CD4-positive, alpha-beta T cell (primary cell): Measurements from ENCODE around the gene LITAFD. TPM values are rescaled to one million over a fixed set of nuclear protein-coding genes. Genes with fewer than 3 reads are reported as not detected.
"Not testable (repeated sequence)": the region's sequence is repeated elsewhere in the genome, so short reads cannot be mapped to it uniquely, and the experiment has no call there.

Experiments
- ATAC-seq: fragments of 200-7000 bp; cut with Tn5 transposase; one replicate; pipeline ENCODE4 v1.10.0; 2022; ENCODE audit warnings: mild to moderate bottlenecking; ENCODE audit not compliant: poor library complexity
- CTCF ChIA-PET: fragments of 350-600 bp; sonication (Branson Sonifier 250); formaldehyde crosslinking; loops from one replicate; lab custom pipeline; 2021; ENCODE audit warnings: antibody characterized with exemption, inconsistent platforms; lab: Charles Lee
- POLR2A ChIA-PET: fragments of 350-600 bp; sonication (Branson Sonifier 250); formaldehyde crosslinking; loops from one replicate; lab custom pipeline; 2021; ENCODE audit warnings: antibody characterized with exemption, inconsistent platforms; lab: Charles Lee
- DNase-seq, 14 experiments: peaks; one replicate each; pipeline ENCODE4 v3.0.0-alpha.2; 2013 to 2020; ENCODE audit warnings: mixed read lengths in 2 of 14
- H3K27ac ChIP-seq, 2 donors: one replicate each; pipeline versions ENCODE4 v1.5.1 to v1.7.0; 2013; ENCODE audit warnings: low read length in 2 of 2, low read depth in 1 of 2, mild to moderate bottlenecking in 1 of 2
- H3K27me3 ChIP-seq, 2 experiments: 1 replicate in 1 of 2; 2 replicates in 1 of 2; pipeline versions ENCODE4 v1.6.1 to v1.7.0; 2013; ENCODE audit warnings: low read length in 2 of 2, control low read depth in 1 of 2, mild to moderate bottlenecking in 1 of 2, moderate library complexity in 1 of 2; ENCODE audit not compliant: insufficient read depth in 2 of 2, control insufficient read depth in 1 of 2
- H3K36me3 ChIP-seq: one replicate; pipeline ENCODE4 v1.6.1; 2013; ENCODE audit warnings: low read length, control low read depth; ENCODE audit not compliant: insufficient read depth
- H3K4me1 ChIP-seq: one replicate; pipeline ENCODE4 v1.6.1; 2013; ENCODE audit warnings: low read length, control low read depth; ENCODE audit not compliant: insufficient read depth
- H3K4me3 ChIP-seq: one replicate; pipeline ENCODE4 v1.5.1; 2013; ENCODE audit warnings: mild to moderate bottlenecking, low read length, moderate library complexity
- H3K9me3 ChIP-seq, 2 experiments: 1 replicate in 1 of 2; 2 replicates in 1 of 2; pipeline versions ENCODE4 v1.6.1 to v1.7.0; 2013; ENCODE audit warnings: low read length in 2 of 2, mild to moderate bottlenecking in 2 of 2, control low read depth in 1 of 2, moderate library complexity in 1 of 2; ENCODE audit not compliant: control insufficient read depth in 1 of 2, insufficient read depth in 1 of 2
- H3K27ac Mint-ChIP-seq: one replicate; pipeline ENCODE4 v1.8.0; 2020; ENCODE audit warnings: mixed read lengths
- H3K27me3 Mint-ChIP-seq: one replicate; pipeline ENCODE4 v1.8.0; 2021; ENCODE audit warnings: mixed read lengths
- H3K36me3 Mint-ChIP-seq: one replicate; pipeline ENCODE4 v1.8.0; 2021; ENCODE audit warnings: low read depth, mixed read lengths
- H3K4me1 Mint-ChIP-seq: one replicate; pipeline ENCODE4 v1.8.0; 2021; ENCODE audit warnings: low read depth, mixed read lengths
- H3K4me3 Mint-ChIP-seq: one replicate; pipeline ENCODE4 v1.8.0; 2020; ENCODE audit warnings: mild to moderate bottlenecking, mixed read lengths
- H3K9me3 Mint-ChIP-seq: one replicate; pipeline ENCODE4 v1.8.0; 2020; ENCODE audit warnings: mixed read lengths
- intact Hi-C, 2 experiments: fragments of 100-400 bp; cut with DNase I in 1 of 2; cut with micrococcal nuclease in 1 of 2; formaldehyde crosslinking; loops; one replicate each; pipeline versions ENCODE4 v1.15.1 to v1.9.0; 2023 to 2025; cut with DNase I, micrococcal nuclease
- total RNA-seq, 174 experiments: library from RNA in 2 of 174; stranded (reverse) in 2 of 174; gene quantifications; one replicate each; pipeline ENCODE4 v1.2.3 and lab custom pipeline; 2021 to 2026
- TF ChIP-seq, protein P1 (sequence below): fragments of 200-600 bp; IDR thresholded peaks from one replicate; pipeline ENCODE4 v1.8.0; 2022; ENCODE audit warnings: antibody characterized with exemption, mild to moderate bottlenecking

LITAFD gene
- total RNA-seq, 2 experiments from 2014 or later, result 0.60 TPM; not detected in 1

GRCh38 chr16:8916541-8917225 is 34.5 kb downstream of the LITAFD start:
- H3K27me3 ChIP-seq, result no peaks in the 10 kb centered on the region
- no peak overlapping the region for H3K4me3 ChIP-seq
- Mint-ChIP-seq H3K36me3 (peaks cover 99% of the 10 kb centered on the region), H3K27ac (no peak overlapping the region), H3K4me3 (no peak overlapping the region), H3K27me3 (no peaks in the 10 kb centered on the region), H3K4me1 (peaks cover 30% of the 10 kb centered on the region), H3K9me3 (no peaks in the 10 kb centered on the region)
- TF ChIP-seq, protein P1, sequence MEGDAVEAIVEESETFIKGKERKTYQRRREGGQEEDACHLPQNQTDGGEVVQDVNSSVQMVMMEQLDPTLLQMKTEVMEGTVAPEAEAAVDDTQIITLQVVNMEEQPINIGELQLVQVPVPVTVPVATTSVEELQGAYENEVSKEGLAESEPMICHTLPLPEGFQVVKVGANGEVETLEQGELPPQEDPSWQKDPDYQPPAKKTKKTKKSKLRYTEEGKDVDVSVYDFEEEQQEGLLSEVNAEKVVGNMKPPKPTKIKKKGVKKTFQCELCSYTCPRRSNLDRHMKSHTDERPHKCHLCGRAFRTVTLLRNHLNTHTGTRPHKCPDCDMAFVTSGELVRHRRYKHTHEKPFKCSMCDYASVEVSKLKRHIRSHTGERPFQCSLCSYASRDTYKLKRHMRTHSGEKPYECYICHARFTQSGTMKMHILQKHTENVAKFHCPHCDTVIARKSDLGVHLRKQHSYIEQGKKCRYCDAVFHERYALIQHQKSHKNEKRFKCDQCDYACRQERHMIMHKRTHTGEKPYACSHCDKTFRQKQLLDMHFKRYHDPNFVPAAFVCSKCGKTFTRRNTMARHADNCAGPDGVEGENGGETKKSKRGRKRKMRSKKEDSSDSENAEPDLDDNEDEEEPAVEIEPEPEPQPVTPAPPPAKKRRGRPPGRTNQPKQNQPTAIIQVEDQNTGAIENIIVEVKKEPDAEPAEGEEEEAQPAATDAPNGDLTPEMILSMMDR, result no peak
- intact Hi-C loops, result loop anchor here in 1 of 2 experiments (5.0 kb wide), 1 partner anchor 46 kb away; the partner anchor contains the start of gene USP7
- no peak for DNase-seq
- no peaks in the 10 kb centered on the region for H3K9me3 ChIP-seq
- H3K27ac ChIP-seq, result no peak overlapping the region
- H3K4me1 ChIP-seq, result peaks cover 17% of the 10 kb centered on the region
- CTCF ChIA-PET, result interaction anchor here (1.0 to 2.9 kb wide), 2 partner anchors 20 to 36 kb away, joined by 3 to 9 read pairs; no protein-coding TSS in a partner anchor
- peaks cover 94% of the 10 kb centered on the region for H3K36me3 ChIP-seq
- ATAC-seq, result no peak
- POLR2A ChIA-PET, result no interaction called here

GRCh38 chr16:8917336-8917735 is 35.2 kb downstream of the LITAFD start:
- peaks cover 92% of the 10 kb centered on the region for H3K36me3 ChIP-seq
- peaks cover 30% of the 10 kb centered on the region for H3K4me1 Mint-ChIP-seq
- H3K27ac ChIP-seq, H3K9me3 Mint-ChIP-seq, H3K4me3 Mint-ChIP-seq, POLR2A ChIA-PET, H3K27me3 Mint-ChIP-seq, DNase-seq, ATAC-seq, H3K27me3 ChIP-seq, H3K9me3 ChIP-seq, H3K27ac Mint-ChIP-seq, H3K4me3 ChIP-seq: not testable (repeated sequence)
- H3K4me1 ChIP-seq, result peaks cover 18% of the 10 kb centered on the region
- intact Hi-C loops, result loop anchor here in 1 of 2 experiments (5.0 kb wide), 1 partner anchor 45 kb away; the partner anchor contains the start of gene USP7
- CTCF ChIA-PET, result interaction anchor here (3.7 kb wide), 1 partner anchor 19 kb away, joined by 21 read pairs; no protein-coding TSS in a partner anchor
- H3K36me3 Mint-ChIP-seq, result peaks cover 99% of the 10 kb centered on the region

DNA sequence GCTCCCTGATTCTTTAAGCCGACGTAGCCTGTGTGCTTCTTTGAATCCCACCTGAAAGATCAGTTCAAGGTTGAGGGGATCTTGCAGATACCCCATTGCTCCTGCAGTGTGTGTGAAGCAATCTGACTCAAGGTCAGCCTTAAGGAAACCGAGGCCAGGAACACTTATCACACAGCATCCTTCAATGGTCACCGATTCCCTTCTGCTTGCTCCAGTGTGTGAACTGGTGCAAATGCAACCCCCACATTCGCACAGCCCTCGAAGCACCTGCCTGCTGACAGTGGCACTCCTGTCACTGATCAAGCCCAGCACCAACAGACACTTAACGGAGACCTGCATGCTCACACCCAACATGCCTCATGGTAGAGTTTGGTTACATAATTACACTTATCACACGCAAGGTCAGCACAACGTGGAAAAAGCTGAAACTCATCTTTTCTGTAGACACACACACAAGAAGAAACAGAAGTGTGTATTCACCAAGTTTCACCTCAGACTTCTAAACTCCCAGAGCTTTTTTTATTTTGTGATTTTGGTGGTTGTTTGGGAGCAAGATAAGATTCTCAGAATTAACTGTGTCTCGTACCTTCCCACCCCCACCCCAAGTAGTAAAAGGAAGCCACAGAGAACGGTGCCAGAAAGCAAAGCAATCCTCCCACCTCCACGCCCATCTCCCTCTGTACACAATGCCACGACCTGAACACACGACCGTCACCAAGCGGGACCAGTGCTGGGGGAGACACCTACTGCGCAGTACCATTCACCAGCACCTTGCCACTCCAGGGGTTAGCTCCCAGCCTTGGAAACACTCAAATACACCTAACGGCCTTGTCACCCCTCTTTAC is 37.2 kb downstream of the LITAFD start:
- Mint-ChIP-seq H3K4me3 (peak overlapping the region; percentile 1), H3K4me1 (peaks cover 34% of the 10 kb centered on the region), H3K9me3 (no peaks in the 10 kb centered on the region), H3K27me3 (no peaks in the 10 kb centered on the region), H3K36me3 (peaks cover 99% of the 10 kb centered on the region), H3K27ac (peak overlapping the region; percentile 47)
- no peak for DNase-seq
- POLR2A ChIA-PET, result no interaction called here
- CTCF ChIA-PET, result interaction anchor here (3.7 kb wide), 1 partner anchor 17 kb away, joined by 21 read pairs; no protein-coding TSS in a partner anchor
- Histone ChIP-seq H3K27me3 (no peaks in the 10 kb centered on the region), H3K4me1 (peaks cover 22% of the 10 kb centered on the region), H3K4me3 (no peak overlapping the region), H3K9me3 (no peaks in the 10 kb centered on the region), H3K36me3 (peaks cover 94% of the 10 kb centered on the region), H3K27ac (no peak overlapping the region)
- peak; percentile 40 for ATAC-seq
- TF ChIP-seq, protein P1, result no peak
- intact Hi-C loops, result loop anchor here in 1 of 2 experiments (5.0 kb wide), 1 partner anchor 43 kb away; the partner anchor contains the start of gene USP7
